ENCODE data around the gene PPP1R3F. TPM values are rescaled to one million over a fixed set of nuclear protein-coding genes. Genes with fewer than 3 reads are reported as not detected.

The PPP1R3F gene
- total and polyA plus RNA-seq, 2 experiments from 2014 or later: 6.4 to 10.2 TPM

DNA sequence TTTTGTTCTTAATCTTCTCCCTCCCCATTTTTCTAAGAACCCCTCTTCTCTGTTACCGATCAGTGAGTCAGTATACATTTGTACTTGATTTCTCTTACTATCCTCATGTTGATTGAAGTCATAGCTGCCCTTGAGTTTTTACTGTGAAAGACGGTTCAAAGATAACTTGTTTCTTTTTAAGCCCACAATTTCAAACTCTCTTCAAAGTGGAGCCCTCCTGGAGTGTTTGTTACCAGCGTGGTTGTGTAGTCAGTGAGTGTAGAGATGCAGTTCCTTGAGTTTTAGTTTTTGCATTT, 7.9 kb downstream of the PPP1R3F start:
- WGBS (ENCODE audit: low lambda C conversion rate, missing lambda C conversion rate): 76% methylated on average over 3 of the region's 3 CpGs
- Histone ChIP-seq H3K4me3 (no peak overlapping the region), H3K27ac (no peak overlapping the region), H3K27me3 (no peaks in the 10 kb centered on the region), H3K4me1 (ENCODE audit: insufficient read depth) (no peaks in the 10 kb centered on the region), H3K9me2 (replicated peaks; ENCODE audit: insufficient read depth) (no peaks in the 10 kb centered on the region), H3K36me3 (replicated peaks; ENCODE audit: insufficient read depth, low read depth) (no peaks in the 10 kb centered on the region), H2AFZ (no peak overlapping the region), H3K79me2 (peaks cover 9% of the 10 kb centered on the region), H4K20me1 (ENCODE audit: insufficient read depth, poor library complexity, severe bottlenecking) (no peaks in the 10 kb centered on the region), H3K4me2 (no peak overlapping the region), H3K9me3 (ENCODE audit: low read depth) (no peaks in the 10 kb centered on the region)
- DNase-seq (ENCODE audit: low spot score): no peak
- no peak for TF ChIP-seq EZH2 (IDR thresholded peaks at IDR 0.05; ENCODE audit: borderline replicate concordance)
- no peak for TF ChIP-seq EZH2phosphoT487 (IDR thresholded peaks at IDR 0.05; ENCODE audit: low read depth, severe bottlenecking, unreplicated experiment)
- TF ChIP-seq, protein P1, sequence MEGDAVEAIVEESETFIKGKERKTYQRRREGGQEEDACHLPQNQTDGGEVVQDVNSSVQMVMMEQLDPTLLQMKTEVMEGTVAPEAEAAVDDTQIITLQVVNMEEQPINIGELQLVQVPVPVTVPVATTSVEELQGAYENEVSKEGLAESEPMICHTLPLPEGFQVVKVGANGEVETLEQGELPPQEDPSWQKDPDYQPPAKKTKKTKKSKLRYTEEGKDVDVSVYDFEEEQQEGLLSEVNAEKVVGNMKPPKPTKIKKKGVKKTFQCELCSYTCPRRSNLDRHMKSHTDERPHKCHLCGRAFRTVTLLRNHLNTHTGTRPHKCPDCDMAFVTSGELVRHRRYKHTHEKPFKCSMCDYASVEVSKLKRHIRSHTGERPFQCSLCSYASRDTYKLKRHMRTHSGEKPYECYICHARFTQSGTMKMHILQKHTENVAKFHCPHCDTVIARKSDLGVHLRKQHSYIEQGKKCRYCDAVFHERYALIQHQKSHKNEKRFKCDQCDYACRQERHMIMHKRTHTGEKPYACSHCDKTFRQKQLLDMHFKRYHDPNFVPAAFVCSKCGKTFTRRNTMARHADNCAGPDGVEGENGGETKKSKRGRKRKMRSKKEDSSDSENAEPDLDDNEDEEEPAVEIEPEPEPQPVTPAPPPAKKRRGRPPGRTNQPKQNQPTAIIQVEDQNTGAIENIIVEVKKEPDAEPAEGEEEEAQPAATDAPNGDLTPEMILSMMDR (IDR thresholded peaks at IDR 0.05; ENCODE audit: poor library complexity): no peak

DNA sequence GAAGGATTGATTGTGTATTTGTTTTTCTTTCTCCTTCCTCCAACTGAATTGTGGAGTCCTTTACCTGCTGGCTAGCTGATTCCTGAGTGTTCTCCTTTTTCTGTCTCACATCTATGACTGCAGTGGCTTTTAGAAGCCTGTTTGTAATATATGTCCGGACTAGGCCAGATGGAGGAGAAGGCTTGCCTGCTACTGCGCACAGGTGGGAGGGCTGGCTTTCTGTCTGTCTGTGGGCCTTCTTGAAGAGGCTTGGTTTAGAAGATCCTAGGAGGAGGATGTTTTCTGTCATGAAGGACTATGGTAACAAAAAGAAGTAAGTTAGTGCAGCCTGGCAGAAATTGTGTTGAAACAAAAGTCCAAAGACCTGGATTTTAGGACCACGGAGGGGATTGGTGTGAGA, 8.5 kb downstream of the PPP1R3F start:
- Histone ChIP-seq H3K4me2 (no peak overlapping the region), H3K9me2 (replicated peaks; ENCODE audit: insufficient read depth) (no peaks in the 10 kb centered on the region), H3K79me2 (peaks cover 3% of the 10 kb centered on the region), H3K9me3 (ENCODE audit: low read depth) (no peaks in the 10 kb centered on the region), H3K27ac (no peak overlapping the region), H2AFZ (no peak overlapping the region), H3K36me3 (replicated peaks; ENCODE audit: insufficient read depth, low read depth) (no peaks in the 10 kb centered on the region), H4K20me1 (ENCODE audit: insufficient read depth, poor library complexity, severe bottlenecking) (no peaks in the 10 kb centered on the region), H3K4me1 (ENCODE audit: insufficient read depth) (no peaks in the 10 kb centered on the region), H3K4me3 (no peak overlapping the region), H3K27me3 (no peaks in the 10 kb centered on the region)
- WGBS (ENCODE audit: low lambda C conversion rate, missing lambda C conversion rate): 87% methylated on average over 3 of the region's 3 CpGs
- no peak for TF ChIP-seq EZH2phosphoT487 (IDR thresholded peaks at IDR 0.05; ENCODE audit: low read depth, severe bottlenecking, unreplicated experiment)
- no peak for TF ChIP-seq EZH2 (IDR thresholded peaks at IDR 0.05; ENCODE audit: borderline replicate concordance)
- TF ChIP-seq, protein P1 (IDR thresholded peaks at IDR 0.05; ENCODE audit: poor library complexity): no peak
- no peak for DNase-seq (ENCODE audit: low spot score)

DNA sequence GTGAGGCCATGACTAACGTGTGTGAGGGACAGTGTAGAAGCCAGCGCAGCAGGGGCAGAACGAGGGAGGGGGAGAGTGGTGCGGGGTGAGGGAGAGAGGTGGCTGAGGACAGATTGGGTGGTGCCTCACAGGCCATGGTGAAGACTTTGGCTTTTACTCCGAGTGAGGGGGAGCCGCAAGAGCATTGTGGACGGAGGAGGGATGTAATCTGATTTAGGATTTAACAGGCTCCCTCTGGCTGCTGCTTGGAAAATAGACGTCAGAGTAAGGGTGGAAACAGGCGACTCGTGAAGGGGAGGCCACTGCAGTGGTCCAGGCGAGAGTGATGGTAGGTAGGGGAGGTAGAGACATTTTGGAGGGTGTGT, 13.0 kb downstream of the PPP1R3F start:
- no peaks in the 10 kb centered on the region for H3K9me3 ChIP-seq (ENCODE audit: low read depth)
- no peak for TF ChIP-seq EZH2 (IDR thresholded peaks at IDR 0.05; ENCODE audit: borderline replicate concordance)
- TF ChIP-seq, protein P1 (IDR thresholded peaks at IDR 0.05; ENCODE audit: poor library complexity): peak; percentile 32
- H3K4me1 ChIP-seq (ENCODE audit: insufficient read depth): no peaks in the 10 kb centered on the region
- H3K4me2 ChIP-seq: no peak overlapping the region
- H3K79me2 ChIP-seq: no peaks in the 10 kb centered on the region
- no peak overlapping the region for H3K27ac ChIP-seq
- H3K9me2 ChIP-seq (replicated peaks; ENCODE audit: insufficient read depth): no peaks in the 10 kb centered on the region
- no peak overlapping the region for H2AFZ ChIP-seq
- H3K27me3 ChIP-seq: no peaks in the 10 kb centered on the region
- peak; percentile 28 for DNase-seq (ENCODE audit: low spot score)
- H3K36me3 ChIP-seq (replicated peaks; ENCODE audit: insufficient read depth, low read depth): no peaks in the 10 kb centered on the region
- H4K20me1 ChIP-seq (ENCODE audit: insufficient read depth, poor library complexity, severe bottlenecking): no peaks in the 10 kb centered on the region
- no peak overlapping the region for H3K4me3 ChIP-seq
- 56% methylated on average over 11 of the region's 11 CpGs for WGBS (ENCODE audit: low lambda C conversion rate, missing lambda C conversion rate)

DNA sequence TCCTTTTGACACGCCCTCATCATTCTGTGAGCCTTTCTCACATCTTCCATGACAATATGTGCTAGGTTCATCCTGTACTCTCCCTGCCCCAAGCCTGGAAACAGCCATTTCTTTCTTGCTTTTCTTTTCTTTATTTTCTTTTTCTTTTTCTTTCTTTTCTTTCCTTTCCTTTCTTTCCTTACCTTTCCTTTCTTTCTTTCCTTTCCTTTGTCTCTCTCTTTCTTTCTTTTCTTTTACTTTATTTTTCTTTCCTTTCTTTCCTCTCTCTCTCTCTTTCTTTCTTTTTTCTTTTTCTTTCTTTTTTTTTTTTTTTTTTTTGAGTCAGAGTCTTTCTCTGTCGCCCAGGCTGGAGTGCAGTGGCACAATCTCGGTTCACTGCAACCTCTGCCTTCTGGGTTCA, 14.6 kb downstream of the PPP1R3F start:
- no peaks in the 10 kb centered on the region for H4K20me1 ChIP-seq (ENCODE audit: insufficient read depth, poor library complexity, severe bottlenecking)
- H3K36me3 ChIP-seq (replicated peaks; ENCODE audit: insufficient read depth, low read depth): no peaks in the 10 kb centered on the region
- no peaks in the 10 kb centered on the region for H3K9me2 ChIP-seq (replicated peaks; ENCODE audit: insufficient read depth)
- TF ChIP-seq, protein P1 (IDR thresholded peaks at IDR 0.05; ENCODE audit: poor library complexity): no peak
- TF ChIP-seq EZH2phosphoT487 (IDR thresholded peaks at IDR 0.05; ENCODE audit: low read depth, severe bottlenecking, unreplicated experiment) (no peak), EZH2 (IDR thresholded peaks at IDR 0.05; ENCODE audit: borderline replicate concordance) (no peak)
- H2AFZ ChIP-seq: no peak overlapping the region
- no peak for DNase-seq (ENCODE audit: low spot score)
- H3K9me3 ChIP-seq (ENCODE audit: low read depth): no peaks in the 10 kb centered on the region
- no peak overlapping the region for H3K4me3 ChIP-seq
- no peaks in the 10 kb centered on the region for H3K79me2 ChIP-seq
- WGBS (ENCODE audit: low lambda C conversion rate, missing lambda C conversion rate): 74% methylated on average over 3 of the region's 3 CpGs
- H3K4me2 ChIP-seq: no peak overlapping the region
- H3K27ac ChIP-seq: no peak overlapping the region
- H3K4me1 ChIP-seq (ENCODE audit: insufficient read depth): no peaks in the 10 kb centered on the region
- no peaks in the 10 kb centered on the region for H3K27me3 ChIP-seq
